ENCODE results near the gene SIGLEC11. TPM values are rescaled to one million over a fixed set of nuclear protein-coding genes. Genes with fewer than 3 reads are reported as not detected.

SIGLEC11 gene
- total RNA-seq, 1 donor from 2014 or later: not detected

DNA sequence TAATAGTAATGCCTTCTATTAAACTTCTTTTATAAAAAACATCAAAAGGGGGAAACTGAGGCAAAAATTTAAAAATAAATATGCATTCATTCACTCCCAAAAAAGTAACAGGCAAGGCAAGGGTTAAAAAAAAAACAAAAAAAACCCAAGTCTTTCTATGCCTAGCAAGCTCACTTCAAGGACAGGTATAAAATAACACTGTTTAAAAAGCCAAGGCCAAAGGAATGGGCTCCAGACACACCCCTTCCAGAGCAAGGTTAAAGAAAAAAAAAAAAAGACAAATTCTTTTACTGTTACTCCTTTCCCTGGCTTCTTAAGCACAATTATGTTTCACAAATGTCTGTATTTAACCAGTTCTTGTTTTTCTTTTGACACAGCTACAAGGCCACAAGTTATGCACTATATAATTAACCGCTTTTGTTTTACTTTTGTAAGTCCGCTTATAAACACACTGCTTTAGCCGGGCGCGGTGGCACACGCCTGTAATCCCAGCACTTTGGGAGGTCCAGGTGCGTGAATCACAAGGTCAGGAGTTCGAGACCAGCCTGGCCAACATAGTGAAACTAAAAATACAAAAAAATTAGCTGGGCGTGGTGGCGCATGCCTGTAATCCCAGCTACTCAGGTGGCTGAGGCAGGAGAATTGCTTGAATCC, 3.6 kb downstream of the SIGLEC11 start:
- no peak overlapping the region for H3K4me3 Mint-ChIP-seq (ENCODE audit: low read depth)
- H3K9me3 Mint-ChIP-seq (ENCODE audit: low read depth): no peaks in the 10 kb centered on the region
- H3K36me3 Mint-ChIP-seq (ENCODE audit: insufficient read depth): no peaks in the 10 kb centered on the region
- H3K27ac Mint-ChIP-seq: no peak overlapping the region
- no peaks in the 10 kb centered on the region for H3K27me3 Mint-ChIP-seq
- H3K4me1 Mint-ChIP-seq (ENCODE audit: low read depth): peaks cover 20% of the 10 kb centered on the region
- DNase-seq (ENCODE audit: low spot score, unreplicated experiment): no peak
- TF ChIP-seq, protein P1, sequence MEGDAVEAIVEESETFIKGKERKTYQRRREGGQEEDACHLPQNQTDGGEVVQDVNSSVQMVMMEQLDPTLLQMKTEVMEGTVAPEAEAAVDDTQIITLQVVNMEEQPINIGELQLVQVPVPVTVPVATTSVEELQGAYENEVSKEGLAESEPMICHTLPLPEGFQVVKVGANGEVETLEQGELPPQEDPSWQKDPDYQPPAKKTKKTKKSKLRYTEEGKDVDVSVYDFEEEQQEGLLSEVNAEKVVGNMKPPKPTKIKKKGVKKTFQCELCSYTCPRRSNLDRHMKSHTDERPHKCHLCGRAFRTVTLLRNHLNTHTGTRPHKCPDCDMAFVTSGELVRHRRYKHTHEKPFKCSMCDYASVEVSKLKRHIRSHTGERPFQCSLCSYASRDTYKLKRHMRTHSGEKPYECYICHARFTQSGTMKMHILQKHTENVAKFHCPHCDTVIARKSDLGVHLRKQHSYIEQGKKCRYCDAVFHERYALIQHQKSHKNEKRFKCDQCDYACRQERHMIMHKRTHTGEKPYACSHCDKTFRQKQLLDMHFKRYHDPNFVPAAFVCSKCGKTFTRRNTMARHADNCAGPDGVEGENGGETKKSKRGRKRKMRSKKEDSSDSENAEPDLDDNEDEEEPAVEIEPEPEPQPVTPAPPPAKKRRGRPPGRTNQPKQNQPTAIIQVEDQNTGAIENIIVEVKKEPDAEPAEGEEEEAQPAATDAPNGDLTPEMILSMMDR (IDR thresholded peaks at IDR 0.05; ENCODE audit: unreplicated experiment): no peak

DNA sequence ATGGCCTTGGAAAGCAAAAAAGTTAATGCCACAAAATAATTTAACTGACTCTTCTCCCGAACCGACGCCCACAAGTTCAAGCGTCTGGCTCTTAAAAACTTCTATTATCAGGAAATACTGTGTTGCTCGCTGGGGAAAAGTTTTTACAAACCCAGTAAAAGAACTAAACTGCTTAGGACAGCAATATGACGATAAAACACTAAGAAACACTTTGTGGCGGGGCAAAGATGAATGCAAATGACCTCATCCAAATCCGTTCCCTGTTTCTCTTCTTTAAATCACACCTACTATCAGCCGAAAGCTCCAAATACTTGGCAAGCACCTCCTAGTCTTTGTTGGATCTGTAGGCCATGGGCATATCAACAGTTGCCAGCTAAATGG, 4.9 kb downstream of the SIGLEC11 start:
- Mint-ChIP-seq H3K27ac (no peak overlapping the region), H3K4me3 (ENCODE audit: low read depth) (no peak overlapping the region), H3K9me3 (ENCODE audit: low read depth) (no peaks in the 10 kb centered on the region), H3K36me3 (ENCODE audit: insufficient read depth) (no peaks in the 10 kb centered on the region), H3K4me1 (ENCODE audit: low read depth) (peaks cover 20% of the 10 kb centered on the region), H3K27me3 (no peaks in the 10 kb centered on the region)
- DNase-seq (ENCODE audit: low spot score, unreplicated experiment): no peak
- TF ChIP-seq, protein P1 (IDR thresholded peaks at IDR 0.05; ENCODE audit: unreplicated experiment): no peak

DNA sequence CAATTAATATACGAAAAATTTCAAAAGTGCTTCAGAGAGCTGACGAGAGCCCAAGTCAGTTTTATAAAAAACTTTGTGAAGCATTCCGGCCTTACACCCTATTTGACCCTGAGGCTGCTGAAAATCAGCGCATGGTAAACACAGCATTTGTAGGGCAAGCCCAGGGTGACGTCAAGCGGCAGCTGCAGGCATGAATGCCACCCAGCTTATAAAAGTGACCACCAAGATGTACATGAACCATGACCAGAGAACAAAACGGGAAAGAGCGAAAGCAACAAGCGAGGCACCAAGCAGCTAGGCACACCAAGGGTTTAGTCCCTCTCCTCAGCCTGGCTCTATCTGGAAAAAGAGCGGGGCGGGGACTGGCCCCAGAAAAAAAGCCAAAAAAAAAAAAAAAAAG, 6.0 kb downstream of the SIGLEC11 start:
- no peak overlapping the region for H3K27ac Mint-ChIP-seq
- H3K4me1 Mint-ChIP-seq (ENCODE audit: low read depth): peaks cover 20% of the 10 kb centered on the region
- no peaks in the 10 kb centered on the region for H3K36me3 Mint-ChIP-seq (ENCODE audit: insufficient read depth)
- H3K4me3 Mint-ChIP-seq (ENCODE audit: low read depth): no peak overlapping the region
- no peaks in the 10 kb centered on the region for H3K27me3 Mint-ChIP-seq
- TF ChIP-seq, protein P1 (IDR thresholded peaks at IDR 0.05; ENCODE audit: unreplicated experiment): no peak
- no peak for DNase-seq (ENCODE audit: low spot score, unreplicated experiment)
- no peaks in the 10 kb centered on the region for H3K9me3 Mint-ChIP-seq (ENCODE audit: low read depth)

DNA sequence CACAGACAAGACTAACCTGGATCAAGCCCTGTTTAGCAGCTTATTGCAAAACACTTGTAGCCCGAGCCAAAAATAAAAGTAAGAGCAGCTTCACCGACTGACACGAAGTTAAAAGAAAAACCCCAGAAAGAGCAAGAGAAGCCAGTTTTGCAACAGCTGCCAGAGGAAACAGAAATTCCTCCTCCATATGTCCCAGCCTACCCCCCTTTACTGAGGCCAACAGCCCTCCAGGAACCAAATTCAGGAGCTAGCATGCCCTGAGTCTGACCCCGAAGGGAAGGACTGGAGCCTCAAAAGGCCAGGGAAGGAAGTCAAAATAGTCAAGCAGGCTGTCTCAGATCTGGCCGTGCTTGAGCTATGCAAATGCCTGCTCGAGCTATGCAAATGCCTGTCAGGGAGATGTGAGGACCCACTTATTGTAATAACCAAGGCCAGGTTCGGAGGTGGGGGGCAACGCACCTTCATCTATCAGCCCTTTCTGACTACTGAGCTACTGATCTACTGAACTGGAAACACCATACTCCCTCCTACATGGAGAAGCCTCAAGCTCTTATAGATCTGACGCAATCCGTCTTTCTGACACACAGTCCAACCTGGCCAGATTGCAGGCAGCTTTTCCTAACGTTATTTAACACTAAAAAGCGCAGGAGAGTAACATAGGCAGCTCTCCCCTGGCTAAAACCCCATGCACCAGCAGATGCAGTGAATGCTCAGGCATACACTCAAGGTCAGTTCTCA, 6.7 kb downstream of the SIGLEC11 start:
- Mint-ChIP-seq H3K4me1 (ENCODE audit: low read depth) (peaks cover 20% of the 10 kb centered on the region), H3K9me3 (ENCODE audit: low read depth) (no peaks in the 10 kb centered on the region), H3K36me3 (ENCODE audit: insufficient read depth) (no peaks in the 10 kb centered on the region), H3K27me3 (no peaks in the 10 kb centered on the region), H3K4me3 (ENCODE audit: low read depth) (no peak overlapping the region), H3K27ac (no peak overlapping the region)
- no peak for DNase-seq (ENCODE audit: low spot score, unreplicated experiment)
- TF ChIP-seq, protein P1 (IDR thresholded peaks at IDR 0.05; ENCODE audit: unreplicated experiment): no peak

DNA sequence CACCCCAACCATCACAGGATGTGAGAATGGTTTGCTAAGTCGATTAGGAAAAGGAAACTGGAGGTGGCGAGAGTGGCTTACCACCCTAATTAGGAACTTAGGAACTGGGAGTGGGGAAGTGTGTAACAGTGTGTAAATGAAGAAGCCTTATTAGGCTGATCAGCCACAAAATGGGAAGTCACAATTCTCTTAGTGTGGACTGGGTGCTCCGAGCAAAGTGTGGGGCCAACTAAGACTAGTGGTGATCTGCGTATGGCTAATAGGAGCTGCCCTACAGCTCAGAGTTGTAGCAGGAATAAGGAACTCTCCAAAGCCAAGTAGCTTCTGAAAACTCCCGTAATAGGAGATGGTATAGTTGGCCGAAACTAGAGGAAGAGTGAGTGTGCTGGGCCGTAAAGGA, 7.6 kb downstream of the SIGLEC11 start:
- no peak for DNase-seq (ENCODE audit: low spot score, unreplicated experiment)
- TF ChIP-seq, protein P1 (IDR thresholded peaks at IDR 0.05; ENCODE audit: unreplicated experiment): no peak
- Mint-ChIP-seq H3K36me3 (ENCODE audit: insufficient read depth) (no peaks in the 10 kb centered on the region), H3K27me3 (no peaks in the 10 kb centered on the region), H3K4me1 (ENCODE audit: low read depth) (peaks cover 20% of the 10 kb centered on the region), H3K27ac (no peak overlapping the region), H3K4me3 (ENCODE audit: low read depth) (no peak overlapping the region), H3K9me3 (ENCODE audit: low read depth) (no peaks in the 10 kb centered on the region)
